IMR-90 (cell line): ENCODE measurements around the gene ATP9B. TPM values are rescaled to one million over a fixed set of nuclear protein-coding genes. Genes with fewer than 3 reads are reported as not detected.

Source experiments
- ATAC-seq: fragments of 200-7000 bp; cut with Tn5 transposase; 2 replicates; pipeline ENCODE4 v1.9.1; 2020; ENCODE audit warnings: low read depth, mild to moderate bottlenecking, moderate library complexity
- BruUV-seq: library from RNA; stranded (reverse); fragments of 400-500 nt; replicated peaks from 2 replicates; lab custom pipeline; 2021; lab: Mats Ljungman, UMichigan
- CTCF ChIA-PET: fragments of 300-600 bp; formaldehyde crosslinking; extraction: SDS; loops from one replicate; lab custom pipeline; 2021; ENCODE audit warnings: antibody characterized with exemption; lab: Yijun Ruan, JAX
- POLR2A ChIA-PET: fragments of 300-600 bp; sonication (Branson Sonifier 250); formaldehyde crosslinking; loops from one replicate; lab custom pipeline; 2022; ENCODE audit warnings: antibody characterized with exemption; ENCODE audit not compliant: unreplicated experiment; lab: Charles Lee
- DNase-seq: peaks from one replicate; pipeline ENCODE4 v3.0.0; 2013
- H2AFZ ChIP-seq: replicated peaks from 2 replicates; pipeline ENCODE3; 2013; ENCODE audit warnings: low read length, mild to moderate bottlenecking; ENCODE audit not compliant: poor library complexity
- H2AK5ac ChIP-seq: 2 replicates; pipeline ENCODE4 v1.6.1; 2013; ENCODE audit warnings: low read depth, low read length, inconsistent platforms
- H2AK9ac ChIP-seq: replicated peaks from 2 replicates; pipeline ENCODE3; 2013; ENCODE audit warnings: mild to moderate bottlenecking, low read depth, low read length, moderate library complexity; ENCODE audit not compliant: poor library complexity
- H2BK120ac ChIP-seq: 2 replicates; pipeline ENCODE4 v1.6.1; 2013; ENCODE audit warnings: low read depth, low read length, inconsistent platforms
- H2BK15ac ChIP-seq: 3 replicates; pipeline ENCODE4 v1.6.1; 2013; ENCODE audit warnings: low read depth, low read length, inconsistent platforms
- H2BK20ac ChIP-seq: 2 replicates; pipeline ENCODE4 v1.6.1; 2013; ENCODE audit warnings: low read depth, mild to moderate bottlenecking, inconsistent platforms, low read length, moderate library complexity
- H2BK5ac ChIP-seq: 2 replicates; pipeline ENCODE4 v1.6.1; 2013; ENCODE audit warnings: mild to moderate bottlenecking, low read depth, low read length, inconsistent platforms; ENCODE audit not compliant: poor library complexity, severe bottlenecking
- H3K14ac ChIP-seq: replicated peaks from 2 replicates; pipeline ENCODE4 v1.6.1; 2013; ENCODE audit warnings: low read depth, low read length, inconsistent platforms
- H3K18ac ChIP-seq: 2 replicates; pipeline ENCODE4 v1.6.1; 2013; ENCODE audit warnings: low read depth, low read length, control low read depth
- H3K23ac ChIP-seq: 2 replicates; pipeline ENCODE4 v1.6.1; 2013; ENCODE audit warnings: low read depth, low read length, inconsistent platforms
- H3K27ac ChIP-seq: 2 replicates; pipeline ENCODE4 v1.5.1; 2013; ENCODE audit warnings: mild to moderate bottlenecking, control low read depth, low read length; ENCODE audit not compliant: insufficient read depth
- H3K27me3 ChIP-seq: 2 replicates; pipeline ENCODE4 v1.6.1; 2013; ENCODE audit warnings: low read length; ENCODE audit not compliant: control insufficient read depth, insufficient read depth
- H3K36me3 ChIP-seq: 2 replicates; pipeline ENCODE4 v1.6.1; 2013; ENCODE audit warnings: low read length, mixed read lengths; ENCODE audit not compliant: control insufficient read depth, insufficient read depth
- H3K4ac ChIP-seq: 2 replicates; pipeline ENCODE4 v1.6.1; 2013; ENCODE audit warnings: low read depth, low read length, inconsistent platforms
- H3K4me1 ChIP-seq: 2 replicates; pipeline ENCODE4 v1.6.1; 2013; ENCODE audit warnings: low read length, mixed read lengths; ENCODE audit not compliant: control insufficient read depth, insufficient read depth
- H3K4me2 ChIP-seq: 2 replicates; pipeline ENCODE4 v1.6.1; 2013; ENCODE audit warnings: low read depth, mild to moderate bottlenecking, control low read depth, low read length, moderate library complexity
- H3K4me3 ChIP-seq: 2 replicates; pipeline ENCODE4 v1.5.1; 2013; ENCODE audit warnings: low read depth, mild to moderate bottlenecking, control low read depth, low read length, moderate library complexity; ENCODE audit not compliant: insufficient read depth
- H3K56ac ChIP-seq: 2 replicates; pipeline ENCODE4 v1.6.1; 2013; ENCODE audit warnings: low read length, inconsistent platforms; ENCODE audit not compliant: insufficient read depth; ENCODE audit errors: extremely low read depth
- H3K79me1 ChIP-seq, 2 experiments: 2 replicates each; pipeline ENCODE4 v1.6.1; 2013; ENCODE audit warnings: low read length in 2 of 2, inconsistent platforms in 1 of 2, low read depth in 1 of 2
- H3K9ac ChIP-seq: 2 replicates; pipeline ENCODE4 v1.6.1; 2013; ENCODE audit warnings: low read depth, low read length, control low read depth
- H3K9me1 ChIP-seq: 2 replicates; pipeline ENCODE4 v1.6.1; 2013; ENCODE audit warnings: low read length, inconsistent platforms; ENCODE audit not compliant: insufficient read depth
- H3K9me3 ChIP-seq: 2 replicates; pipeline ENCODE4 v1.6.1; 2013; ENCODE audit warnings: low read length; ENCODE audit not compliant: control insufficient read depth, insufficient read depth
- H4K20me1 ChIP-seq: 2 replicates; pipeline ENCODE4 v1.6.1; 2013; ENCODE audit warnings: low read length, inconsistent platforms; ENCODE audit not compliant: insufficient read depth
- H4K5ac ChIP-seq: 2 replicates; pipeline ENCODE4 v1.6.1; 2013; ENCODE audit warnings: mild to moderate bottlenecking, low read depth, low read length, control low read depth
- H4K8ac ChIP-seq, 2 experiments: 2 replicates each; pipeline ENCODE4 v1.6.1; 2013; ENCODE audit warnings: low read depth in 2 of 2, low read length in 2 of 2, control low read depth in 1 of 2, inconsistent platforms in 1 of 2
- H4K91ac ChIP-seq: 2 replicates; pipeline ENCODE4 v1.6.1; 2013; ENCODE audit warnings: low read depth, low read length, inconsistent platforms; ENCODE audit not compliant: insufficient read depth
- BHLHE40 ChIP-seq: fragments of 150-350 bp; IDR thresholded peaks from 2 replicates; pipeline ENCODE4 v1.6.1; 2016; ENCODE audit warnings: mild to moderate bottlenecking, low read depth, low read length
- CEBPB ChIP-seq: IDR thresholded peaks from 2 replicates; pipeline ENCODE4 v1.6.1; 2012; ENCODE audit warnings: low read depth, low read length, improper control_type of control experiment
- CHD1 ChIP-seq: IDR thresholded peaks from 2 replicates; pipeline ENCODE4 v1.6.1; 2012; ENCODE audit warnings: low read depth, low read length, improper control_type of control experiment
- ELK1 ChIP-seq: fragments of 150-350 bp; IDR thresholded peaks from 2 replicates; pipeline ENCODE4 v1.6.1; 2016; ENCODE audit warnings: low read depth, mild to moderate bottlenecking, low read length, moderate library complexity, borderline replicate concordance
- FOS ChIP-seq: fragments of 150-350 bp; IDR thresholded peaks from 2 replicates; pipeline ENCODE4 v1.6.1; 2016; ENCODE audit warnings: low read depth, low read length
- MAFK ChIP-seq: IDR thresholded peaks from 2 replicates; pipeline ENCODE4 v1.6.1; 2012; ENCODE audit warnings: low read depth, low read length, improper control_type of control experiment
- MAZ ChIP-seq: IDR thresholded peaks from 2 replicates; pipeline ENCODE4 v1.6.1; 2012; ENCODE audit warnings: low read depth, mild to moderate bottlenecking, low read length, improper control_type of control experiment, moderate library complexity, borderline replicate concordance
- MXI1 ChIP-seq: IDR thresholded peaks from 2 replicates; pipeline ENCODE4 v1.6.1; 2012; ENCODE audit warnings: low read depth, mild to moderate bottlenecking, low read length, moderate library complexity, borderline replicate concordance
- NFE2L2 ChIP-seq: fragments of 150-350 bp; IDR thresholded peaks from 2 replicates; pipeline ENCODE4 v1.6.1; 2016; ENCODE audit warnings: low read depth, mild to moderate bottlenecking, low read length
- POLR2A ChIP-seq: IDR thresholded peaks from 2 replicates; pipeline ENCODE4 v1.6.1; 2012; ENCODE audit warnings: mild to moderate bottlenecking, low read depth, low read length
- RAD21 ChIP-seq: IDR thresholded peaks from 2 replicates; pipeline ENCODE4 v1.6.1; 2012; ENCODE audit warnings: low read length, improper control_type of control experiment
- RCOR1 ChIP-seq: IDR thresholded peaks from 2 replicates; pipeline ENCODE4 v1.6.1; 2012; ENCODE audit warnings: mild to moderate bottlenecking, low read length, improper control_type of control experiment; ENCODE audit not compliant: insufficient replicate concordance
- RFX5 ChIP-seq: IDR thresholded peaks from 2 replicates; pipeline ENCODE4 v1.8.0; 2012; ENCODE audit warnings: low read depth, mild to moderate bottlenecking, low read length, moderate library complexity
- SMC3 ChIP-seq: fragments of 150-350 bp; IDR thresholded peaks from 2 replicates; pipeline ENCODE4 v1.6.1; 2016; ENCODE audit warnings: low read depth, mild to moderate bottlenecking, antibody characterized with exemption, low read length, moderate library complexity
- WGBS, 2 experiments: methylation state at CpG; one replicate each; pipeline versions ENCODE4 v1.1.5 to v1.1.7; 2013; ENCODE audit warnings: missing lambda C conversion rate in 2 of 2; ENCODE audit not compliant: insufficient read length in 1 of 2; ENCODE audit errors: extremely low coverage in 2 of 2; 5-methylcytosine and 5-hydroxymethylcytosine counted together
- dilution Hi-C: fragments of 300-500 bp; cut with HindIII; formaldehyde crosslinking; loops from one replicate; pipeline ENCODE4 v1.14.3; 2018; ENCODE audit warnings: low sequenced_read_pairs; ENCODE audit not compliant: unreplicated experiment
- in situ Hi-C: fragments of 300-500 bp; cut with MboI; formaldehyde crosslinking; loops from 3 replicates; pipeline ENCODE4 v1.14.3; 2019; ENCODE audit warnings: low sequenced_read_pairs, inconsistent platforms, mixed read lengths
- intact Hi-C: fragments of 100-400 bp; cut with micrococcal nuclease; formaldehyde crosslinking; loops from 2 replicates; pipeline ENCODE4 v1.10.0; 2022
- polyA plus RNA-seq, 3 experiments: library from polyadenylated mRNA; depleted of rRNA; stranded (reverse); fragments of >200 nt; gene quantifications; 2 replicates each; pipeline ENCODE4 v1.2.3, GENCODE V29; 2012; ENCODE audit warnings: low replicate concordance in 1 of 3
- total RNA-seq: library from RNA; depleted of rRNA; stranded (reverse); fragments of >200 nt; gene quantifications from 2 replicates; pipeline ENCODE4 v1.2.3, GENCODE V29; 2012
- TF ChIP-seq, protein P1 (sequence below): conservative IDR thresholded peaks from 2 replicates; pipeline ENCODE4 v1.5.1; 2012; ENCODE audit warnings: mild to moderate bottlenecking, low read depth, low read length, improper control_type of control experiment
- TF ChIP-seq, protein P2 (sequence below): fragments of 150-350 bp; IDR thresholded peaks from 2 replicates; pipeline ENCODE4 v1.6.1; 2017; ENCODE audit warnings: mild to moderate bottlenecking, antibody characterized with exemption, low read length, low read depth

ATP9B gene
- total and polyA plus RNA-seq, 2 of the 4 experiments (the other 2 are of a cell fraction), result 11.0 to 11.5 TPM

DNA sequence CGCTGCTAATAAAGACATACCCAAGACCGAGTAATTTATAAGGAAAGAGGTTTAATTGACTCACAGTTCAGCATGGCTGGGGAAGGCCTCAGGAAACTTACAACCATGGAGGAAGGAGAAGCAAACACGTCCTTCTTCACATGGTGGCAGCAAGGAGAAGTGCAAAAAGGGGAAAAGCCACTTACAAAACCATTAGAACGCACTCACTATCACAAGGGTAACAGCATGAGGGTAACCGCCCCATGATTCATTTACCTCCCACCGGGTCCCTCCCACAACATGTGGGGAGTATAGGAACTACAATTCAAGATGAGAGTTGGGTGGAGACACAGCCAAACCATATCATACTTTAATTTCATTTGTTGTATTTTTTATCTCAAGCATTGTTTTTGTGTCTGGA is 67.5 kb downstream of the ATP9B start:
- no peak overlapping the region for H2AFZ ChIP-seq
- no peak overlapping the region for H4K91ac ChIP-seq

More for the DNA sequence above, 67.5 kb downstream of the ATP9B start:
- H3K14ac ChIP-seq, result no peak overlapping the region
- H3K36me3 ChIP-seq, result peaks cover 2% of the 10 kb centered on the region; the same call in 1 of the 2 replicates
- no peak overlapping the region for H3K4me3 ChIP-seq
- no peaks in the 10 kb centered on the region for H4K20me1 ChIP-seq
- ChIA-PET POLR2A (no interaction called here), CTCF (no interaction called here)
- H3K79me1 ChIP-seq, result peaks cover 0 to 3% of the 10 kb centered on the region in 2 experiments; a peak in 2 of 4 replicates
- no peak overlapping the region for H3K27ac ChIP-seq
- intact Hi-C loops (no loop called here), in situ Hi-C loops (no loop called here), dilution Hi-C loops (no loop called here)
- no peak overlapping the region for H3K4me2 ChIP-seq
- H3K4me1 ChIP-seq, result no peaks in the 10 kb centered on the region
- no peak overlapping the region for H2BK5ac ChIP-seq
- H3K18ac ChIP-seq, result no peak overlapping the region
- no peak overlapping the region for H4K5ac ChIP-seq
- DNase-seq, result no peak
- no peak overlapping the region for H3K56ac ChIP-seq
- no peak overlapping the region for H4K8ac ChIP-seq
- peaks cover 6% of the 10 kb centered on the region for H3K9me1 ChIP-seq
- H3K27me3 ChIP-seq, result no peaks in the 10 kb centered on the region
- no peak overlapping the region for H2AK5ac ChIP-seq
- H2AK9ac ChIP-seq, result no peak overlapping the region
- no peak overlapping the region for H3K23ac ChIP-seq
- no peak overlapping the region for H3K4ac ChIP-seq
- H3K9me3 ChIP-seq, result no peaks in the 10 kb centered on the region
- H3K9ac ChIP-seq, result no peak overlapping the region
- H2BK15ac ChIP-seq, result no peak overlapping the region
- BruUV-seq, result no TSS peak
- no CpG with 5 or more reads among the region's 6 CpGs for WGBS, 2 experiments
- H2BK20ac ChIP-seq, result no peak overlapping the region
- no peak for ATAC-seq
- H2BK120ac ChIP-seq, result no peak overlapping the region
- TF ChIP-seq BHLHE40 (no peak), CHD1 (no peak), RCOR1 (no peak), FOS (no peak), MXI1 (no peak), CEBPB (no peak), MAFK (no peak), MAZ (no peak), NFE2L2 (no peak), RAD21 (no peak), ELK1 (no peak), SMC3 (no peak), RFX5 (no peak), POLR2A (no peak)
- TF ChIP-seq, protein P1, sequence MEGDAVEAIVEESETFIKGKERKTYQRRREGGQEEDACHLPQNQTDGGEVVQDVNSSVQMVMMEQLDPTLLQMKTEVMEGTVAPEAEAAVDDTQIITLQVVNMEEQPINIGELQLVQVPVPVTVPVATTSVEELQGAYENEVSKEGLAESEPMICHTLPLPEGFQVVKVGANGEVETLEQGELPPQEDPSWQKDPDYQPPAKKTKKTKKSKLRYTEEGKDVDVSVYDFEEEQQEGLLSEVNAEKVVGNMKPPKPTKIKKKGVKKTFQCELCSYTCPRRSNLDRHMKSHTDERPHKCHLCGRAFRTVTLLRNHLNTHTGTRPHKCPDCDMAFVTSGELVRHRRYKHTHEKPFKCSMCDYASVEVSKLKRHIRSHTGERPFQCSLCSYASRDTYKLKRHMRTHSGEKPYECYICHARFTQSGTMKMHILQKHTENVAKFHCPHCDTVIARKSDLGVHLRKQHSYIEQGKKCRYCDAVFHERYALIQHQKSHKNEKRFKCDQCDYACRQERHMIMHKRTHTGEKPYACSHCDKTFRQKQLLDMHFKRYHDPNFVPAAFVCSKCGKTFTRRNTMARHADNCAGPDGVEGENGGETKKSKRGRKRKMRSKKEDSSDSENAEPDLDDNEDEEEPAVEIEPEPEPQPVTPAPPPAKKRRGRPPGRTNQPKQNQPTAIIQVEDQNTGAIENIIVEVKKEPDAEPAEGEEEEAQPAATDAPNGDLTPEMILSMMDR, result no peak
- TF ChIP-seq, protein P2, sequence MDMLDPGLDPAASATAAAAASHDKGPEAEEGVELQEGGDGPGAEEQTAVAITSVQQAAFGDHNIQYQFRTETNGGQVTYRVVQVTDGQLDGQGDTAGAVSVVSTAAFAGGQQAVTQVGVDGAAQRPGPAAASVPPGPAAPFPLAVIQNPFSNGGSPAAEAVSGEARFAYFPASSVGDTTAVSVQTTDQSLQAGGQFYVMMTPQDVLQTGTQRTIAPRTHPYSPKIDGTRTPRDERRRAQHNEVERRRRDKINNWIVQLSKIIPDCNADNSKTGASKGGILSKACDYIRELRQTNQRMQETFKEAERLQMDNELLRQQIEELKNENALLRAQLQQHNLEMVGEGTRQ, result no peak
